ENCODE data around the gene PGGT1B.

The PGGT1B gene

GRCh38 chr5:115179394-115180164 lies 83.1 kb downstream of the PGGT1B start:
- no peak for DNase-seq

- DNase-seq: no peak
Measured at GRCh38 chr5:115179030-115179393, 83.7 kb downstream of the PGGT1B start.

GRCh38 chr5:115170929-115171510 lies 91.7 kb downstream of the PGGT1B start:
- no peak for DNase-seq

- no peak for DNase-seq
Measured at GRCh38 chr5:115170134-115170928, 92.3 kb downstream of the PGGT1B start.

- DNase-seq: peak; percentile 54
Measured at GRCh38 chr5:115169487-115170133, 93.1 kb downstream of the PGGT1B start, which contains the start of gene TRIM36. Gene TRIM36, minus strand, starts transcription at chr5:115169908. Its CDS starts 274 bp downstream, at chr5:115169634.

- no peak for DNase-seq
Measured at GRCh38 chr5:115168829-115169486, 93.7 kb downstream of the PGGT1B start.

GRCh38 chr5:115166744-115167393 lies 95.8 kb downstream of the PGGT1B start:
- DNase-seq: no peak

- no peak for DNase-seq
Measured at GRCh38 chr5:115165790-115166189, 96.9 kb downstream of the PGGT1B start.

- no peak for DNase-seq
Measured at GRCh38 chr5:115160975-115161475, 101.7 kb downstream of the PGGT1B start.
